GM19099 (cell line): Measurements from ENCODE around the gene RSBN1.

Experiments
- POLR2A ChIP-seq: IDR thresholded peaks from 3 replicates; pipeline ENCODE4 v1.6.1; 2011; ENCODE audit warnings: low read depth; ENCODE audit not compliant: insufficient read length; ENCODE audit errors: extremely low read depth

Gene RSBN1

GRCh38 chr1:113800487-113800886 lies 11.8 kb downstream of the RSBN1 start:
- TF ChIP-seq POLR2A: no peak

GRCh38 chr1:113797472-113797871 lies 14.8 kb downstream of the RSBN1 start:
- no peak for TF ChIP-seq POLR2A

GRCh38 chr1:113793878-113794834 lies 18.1 kb downstream of the RSBN1 start:
- no peak for TF ChIP-seq POLR2A

- TF ChIP-seq POLR2A: no peak
Observed at GRCh38 chr1:113792986-113793385, 19.3 kb downstream of the RSBN1 start.

- TF ChIP-seq POLR2A: no peak
Observed at GRCh38 chr1:113792471-113792870, 19.8 kb downstream of the RSBN1 start.

GRCh38 chr1:113788802-113789201 lies 23.5 kb downstream of the RSBN1 start:
- TF ChIP-seq POLR2A: no peak

GRCh38 chr1:113787663-113788062 lies 24.6 kb downstream of the RSBN1 start:
- TF ChIP-seq POLR2A: no peak

- TF ChIP-seq POLR2A: no peak
Observed at GRCh38 chr1:113786069-113786468, 26.2 kb downstream of the RSBN1 start.

- no peak for TF ChIP-seq POLR2A
Observed at GRCh38 chr1:113784104-113784779, 28.0 kb downstream of the RSBN1 start.

GRCh38 chr1:113783254-113784103 lies 28.8 kb downstream of the RSBN1 start:
- TF ChIP-seq POLR2A: no peak

- no peak for TF ChIP-seq POLR2A
Observed at GRCh38 chr1:113782406-113782805, 29.9 kb downstream of the RSBN1 start.

- no peak for TF ChIP-seq POLR2A
Observed at GRCh38 chr1:113780374-113781146, 31.7 kb downstream of the RSBN1 start.

GRCh38 chr1:113779542-113779941 lies 32.7 kb downstream of the RSBN1 start:
- no peak for TF ChIP-seq POLR2A

- no peak for TF ChIP-seq POLR2A
Observed at GRCh38 chr1:113777561-113777960, 34.7 kb downstream of the RSBN1 start.
